ENCODE measurements around the gene GPR32. TPM values are rescaled to one million over a fixed set of nuclear protein-coding genes. Genes with fewer than 3 reads are reported as not detected.

Gene GPR32
- total and polyA plus RNA-seq, 10 of the 15 experiments (the other 5 are each of a cell fraction or from before 2014, with no cell fraction given): not detected

- ChIA-PET RAD21 (ENCODE audit: unreplicated experiment) (interaction anchor here (1.2 kb wide), 1 partner anchor 200 kb away, joined by 5 read pairs; no protein-coding TSS in a partner anchor), SMC1A (ENCODE audit: uncharacterized antibody, unreplicated experiment) (no interaction called here), POLR2A (no interaction called here), CTCF (interaction anchor here (0.5 to 1.1 kb wide), 2 partner anchors 200 to 202 kb away, joined by 3 read pairs; no protein-coding TSS in a partner anchor)
- in situ Hi-C loops (cut with MboI): no loop called here
- no TSS peak for BruUV-seq (replicated peaks)
- H3K27ac ChIP-seq (ENCODE audit: control insufficient read depth, insufficient read depth): no peak overlapping the region
- no peak overlapping the region for H3K9ac ChIP-seq (ENCODE audit: control insufficient read depth, insufficient read depth, low read length)
- ATAC-seq: no peak
- no peaks in the 10 kb centered on the region for H3K79me2 ChIP-seq (ENCODE audit: control insufficient read depth, insufficient read depth, low read length)
- H3K4me3 ChIP-seq: no peak overlapping the region
- peaks cover 7 to 13% of the 10 kb centered on the region in 2 experiments for H3K27me3 ChIP-seq (replicated peaks in 1 of 2; ENCODE audit: control insufficient read depth in 2 of 2, insufficient read depth in 2 of 2, low read length in 1 of 2)
- DNase-seq (ENCODE audit: low read depth, low spot score): no peak
- no peak overlapping the region for H3K4me2 ChIP-seq (ENCODE audit: control insufficient read depth, insufficient read depth)
- TF ChIP-seq NBN (IDR thresholded peaks at IDR 0.05) (no peak), TARDBP (IDR thresholded peaks at IDR 0.05; ENCODE audit: borderline replicate concordance) (no peak), CHD4 (IDR thresholded peaks at IDR 0.05) (no peak), SMARCA5 (IDR thresholded peaks at IDR 0.05) (no peak), SREBF1 (IDR thresholded peaks at IDR 0.05; ENCODE audit: low read length) (no peak), ZZZ3 (IDR thresholded peaks at IDR 0.05; ENCODE audit: control insufficient read depth, insufficient read length, low read depth) (no peak), ZBTB11 (CRISPR knock-in tag; IDR thresholded peaks at IDR 0.05) (no peak)
- no peaks in the 10 kb centered on the region for H3K36me3 ChIP-seq (ENCODE audit: control insufficient read depth in 2 of 2, insufficient read depth in 2 of 2, low read length in 1 of 2)
- no peak overlapping the region for H2AFZ ChIP-seq (ENCODE audit: control insufficient read depth, low read depth, low read length)
- no peaks in the 10 kb centered on the region for H4K20me1 ChIP-seq (ENCODE audit: control insufficient read depth, insufficient read depth)
- no peak for FAIRE-seq
- 37% methylated on average over 10 of the region's 10 CpGs for WGBS (ENCODE audit: insufficient coverage, insufficient replicate concordance, low lambda C conversion rate, missing lambda C conversion rate)
- intact Hi-C loops (cut with micrococcal nuclease; ENCODE audit: unreplicated experiment): no loop called here
- H3K9me3 ChIP-seq (replicated peaks; ENCODE audit: control insufficient read depth, insufficient read depth, low read length): peaks cover 1% of the 10 kb centered on the region; the same call in 2 of the 3 replicates
- H3K4me1 ChIP-seq (ENCODE audit: control insufficient read depth, insufficient read depth, low read length): no peaks in the 10 kb centered on the region
Observed at GRCh38 chr19:50721441-50722137, 48.7 kb upstream of the GPR32 start.

Measured in GM12878 (cell line).